ENCODE measurements around the gene HEXIM2. TPM values are rescaled to one million over a fixed set of nuclear protein-coding genes. Genes with fewer than 3 reads are reported as not detected.

The HEXIM2 gene
- total and polyA plus RNA-seq, 2 of the 13 experiments (the other 11 are each of a cell fraction or from before 2014, with no cell fraction given): 27.1 to 32.4 TPM

DNA sequence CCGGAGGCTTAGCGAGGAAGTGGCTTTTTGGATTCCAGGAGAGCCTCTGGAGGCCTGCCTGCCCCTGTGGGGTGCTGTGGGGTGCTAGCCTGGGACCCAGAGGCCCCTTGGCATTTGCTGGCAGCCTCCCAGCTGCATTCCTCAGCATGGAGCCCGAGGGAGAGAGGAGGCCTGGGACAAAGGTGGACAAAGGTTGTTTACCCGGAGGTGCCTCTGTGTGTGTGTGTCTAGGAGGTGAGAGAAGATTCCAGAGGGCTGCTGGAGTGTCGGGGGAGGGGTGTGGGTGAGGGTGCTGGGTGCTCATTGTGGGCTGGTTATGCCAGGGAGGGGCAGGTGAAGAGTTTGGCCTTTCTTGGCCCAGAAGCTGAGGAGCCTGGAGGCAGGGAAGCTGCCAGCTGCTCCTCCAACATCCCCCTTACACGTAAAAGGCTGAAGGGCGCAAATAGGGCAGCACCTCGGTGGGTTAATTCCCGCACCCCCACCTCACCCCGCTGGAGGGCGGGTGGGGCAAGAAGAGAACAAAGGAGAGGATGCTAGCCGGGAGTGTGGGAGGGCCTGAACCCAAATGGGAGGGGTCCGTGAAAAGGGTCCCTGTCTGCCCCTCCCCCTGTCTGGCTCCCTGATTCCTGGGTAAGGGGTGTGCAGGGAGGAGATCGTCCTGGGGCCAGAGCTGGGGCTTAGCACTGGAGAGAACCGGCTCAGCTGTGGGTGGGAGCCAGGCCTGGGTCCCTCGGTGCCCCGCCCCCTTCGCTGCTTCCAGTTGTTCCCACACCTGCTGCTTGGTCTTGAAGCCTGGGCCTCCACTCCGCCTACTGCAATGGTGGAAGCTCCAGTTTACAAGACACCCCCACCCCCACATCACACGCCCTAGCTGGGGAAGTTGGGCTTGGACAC, 9.9 kb downstream of the HEXIM2 start (continued):
- TF ChIP-seq, protein P1, sequence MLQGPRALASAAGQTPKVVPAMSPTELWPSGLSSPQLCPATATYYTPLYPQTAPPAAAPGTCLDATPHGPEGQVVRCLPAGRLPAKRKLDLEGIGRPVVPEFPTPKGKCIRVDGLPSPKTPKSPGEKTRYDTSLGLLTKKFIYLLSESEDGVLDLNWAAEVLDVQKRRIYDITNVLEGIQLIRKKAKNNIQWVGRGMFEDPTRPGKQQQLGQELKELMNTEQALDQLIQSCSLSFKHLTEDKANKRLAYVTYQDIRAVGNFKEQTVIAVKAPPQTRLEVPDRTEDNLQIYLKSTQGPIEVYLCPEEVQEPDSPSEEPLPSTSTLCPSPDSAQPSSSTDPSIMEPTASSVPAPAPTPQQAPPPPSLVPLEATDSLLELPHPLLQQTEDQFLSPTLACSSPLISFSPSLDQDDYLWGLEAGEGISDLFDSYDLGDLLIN (CRISPR knock-in tag; IDR thresholded peaks at IDR 0.05; ENCODE audit: borderline replicate concordance): 0 out of 2 replicates have a peak, but pooled peaks have one; percentile 28
- peak; percentile 37; the same call in 1 of the 2 replicates for TF ChIP-seq ZNF703 (CRISPR knock-in tag; IDR thresholded peaks at IDR 0.05; ENCODE audit: borderline replicate concordance)
- no peak for TF ChIP-seq ARNT2 (CRISPR knock-in tag; IDR thresholded peaks at IDR 0.05; ENCODE audit: low read depth)
- TF ChIP-seq, protein P2, sequence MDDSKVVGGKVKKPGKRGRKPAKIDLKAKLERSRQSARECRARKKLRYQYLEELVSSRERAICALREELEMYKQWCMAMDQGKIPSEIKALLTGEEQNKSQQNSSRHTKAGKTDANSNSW (CRISPR knock-in tag; IDR thresholded peaks at IDR 0.05; ENCODE audit: borderline replicate concordance): peak; percentile 28; the same call in 1 of the 2 replicates
- no peak; the same call in 1 of the 2 replicates for TF ChIP-seq STAG1 (CRISPR knock-in tag; IDR thresholded peaks at IDR 0.05)
- TF ChIP-seq POGZ (CRISPR knock-in tag; IDR thresholded peaks at IDR 0.05): 0 out of 2 replicates have a peak, but pooled peaks have one; percentile 9
- no peak for TF ChIP-seq NBN (conservative IDR thresholded peaks at IDR 0.05)
- 0 out of 2 replicates have a peak, but pooled peaks have one; percentile 67 for TF ChIP-seq FOXK1 (CRISPR knock-in tag; IDR thresholded peaks at IDR 0.05; ENCODE audit: borderline replicate concordance, low read depth)
- TF ChIP-seq ZNF746 (CRISPR knock-in tag; IDR thresholded peaks at IDR 0.05): peak; percentile 93
- no peak for TF ChIP-seq PAX8 (CRISPR knock-in tag; IDR thresholded peaks at IDR 0.05; ENCODE audit: borderline replicate concordance)
- no peak for TF ChIP-seq EHMT2 (IDR thresholded peaks at IDR 0.05; ENCODE audit: borderline replicate concordance, low read depth, low read length)
- TF ChIP-seq, protein P3, sequence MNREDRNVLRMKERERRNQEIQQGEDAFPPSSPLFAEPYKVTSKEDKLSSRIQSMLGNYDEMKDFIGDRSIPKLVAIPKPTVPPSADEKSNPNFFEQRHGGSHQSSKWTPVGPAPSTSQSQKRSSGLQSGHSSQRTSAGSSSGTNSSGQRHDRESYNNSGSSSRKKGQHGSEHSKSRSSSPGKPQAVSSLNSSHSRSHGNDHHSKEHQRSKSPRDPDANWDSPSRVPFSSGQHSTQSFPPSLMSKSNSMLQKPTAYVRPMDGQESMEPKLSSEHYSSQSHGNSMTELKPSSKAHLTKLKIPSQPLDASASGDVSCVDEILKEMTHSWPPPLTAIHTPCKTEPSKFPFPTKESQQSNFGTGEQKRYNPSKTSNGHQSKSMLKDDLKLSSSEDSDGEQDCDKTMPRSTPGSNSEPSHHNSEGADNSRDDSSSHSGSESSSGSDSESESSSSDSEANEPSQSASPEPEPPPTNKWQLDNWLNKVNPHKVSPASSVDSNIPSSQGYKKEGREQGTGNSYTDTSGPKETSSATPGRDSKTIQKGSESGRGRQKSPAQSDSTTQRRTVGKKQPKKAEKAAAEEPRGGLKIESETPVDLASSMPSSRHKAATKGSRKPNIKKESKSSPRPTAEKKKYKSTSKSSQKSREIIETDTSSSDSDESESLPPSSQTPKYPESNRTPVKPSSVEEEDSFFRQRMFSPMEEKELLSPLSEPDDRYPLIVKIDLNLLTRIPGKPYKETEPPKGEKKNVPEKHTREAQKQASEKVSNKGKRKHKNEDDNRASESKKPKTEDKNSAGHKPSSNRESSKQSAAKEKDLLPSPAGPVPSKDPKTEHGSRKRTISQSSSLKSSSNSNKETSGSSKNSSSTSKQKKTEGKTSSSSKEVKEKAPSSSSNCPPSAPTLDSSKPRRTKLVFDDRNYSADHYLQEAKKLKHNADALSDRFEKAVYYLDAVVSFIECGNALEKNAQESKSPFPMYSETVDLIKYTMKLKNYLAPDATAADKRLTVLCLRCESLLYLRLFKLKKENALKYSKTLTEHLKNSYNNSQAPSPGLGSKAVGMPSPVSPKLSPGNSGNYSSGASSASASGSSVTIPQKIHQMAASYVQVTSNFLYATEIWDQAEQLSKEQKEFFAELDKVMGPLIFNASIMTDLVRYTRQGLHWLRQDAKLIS (CRISPR knock-in tag; IDR thresholded peaks at IDR 0.05): no peak
- TF ChIP-seq, protein P4, sequence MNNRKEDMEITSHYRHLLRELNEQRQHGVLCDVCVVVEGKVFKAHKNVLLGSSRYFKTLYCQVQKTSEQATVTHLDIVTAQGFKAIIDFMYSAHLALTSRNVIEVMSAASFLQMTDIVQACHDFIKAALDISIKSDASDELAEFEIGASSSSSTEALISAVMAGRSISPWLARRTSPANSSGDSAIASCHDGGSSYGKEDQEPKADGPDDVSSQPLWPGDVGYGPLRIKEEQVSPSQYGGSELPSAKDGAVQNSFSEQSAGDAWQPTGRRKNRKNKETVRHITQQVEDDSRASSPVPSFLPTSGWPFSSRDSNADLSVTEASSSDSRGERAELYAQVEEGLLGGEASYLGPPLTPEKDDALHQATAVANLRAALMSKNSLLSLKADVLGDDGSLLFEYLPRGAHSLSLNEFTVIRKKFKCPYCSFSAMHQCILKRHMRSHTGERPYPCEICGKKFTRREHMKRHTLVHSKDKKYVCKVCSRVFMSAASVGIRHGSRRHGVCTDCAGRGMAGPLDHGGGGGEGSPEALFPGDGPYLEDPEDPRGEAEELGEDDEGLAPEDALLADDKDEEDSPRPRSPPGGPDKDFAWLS (CRISPR knock-in tag; IDR thresholded peaks at IDR 0.05; ENCODE audit: borderline replicate concordance): peak; percentile 98; the same call in 1 of the 2 replicates
- TF ChIP-seq, protein P5, sequence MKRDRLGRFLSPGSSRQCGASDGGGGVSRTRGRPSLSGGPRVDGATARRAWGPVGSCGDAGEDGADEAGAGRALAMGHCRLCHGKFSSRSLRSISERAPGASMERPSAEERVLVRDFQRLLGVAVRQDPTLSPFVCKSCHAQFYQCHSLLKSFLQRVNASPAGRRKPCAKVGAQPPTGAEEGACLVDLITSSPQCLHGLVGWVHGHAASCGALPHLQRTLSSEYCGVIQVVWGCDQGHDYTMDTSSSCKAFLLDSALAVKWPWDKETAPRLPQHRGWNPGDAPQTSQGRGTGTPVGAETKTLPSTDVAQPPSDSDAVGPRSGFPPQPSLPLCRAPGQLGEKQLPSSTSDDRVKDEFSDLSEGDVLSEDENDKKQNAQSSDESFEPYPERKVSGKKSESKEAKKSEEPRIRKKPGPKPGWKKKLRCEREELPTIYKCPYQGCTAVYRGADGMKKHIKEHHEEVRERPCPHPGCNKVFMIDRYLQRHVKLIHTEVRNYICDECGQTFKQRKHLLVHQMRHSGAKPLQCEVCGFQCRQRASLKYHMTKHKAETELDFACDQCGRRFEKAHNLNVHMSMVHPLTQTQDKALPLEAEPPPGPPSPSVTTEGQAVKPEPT (CRISPR knock-in tag; IDR thresholded peaks at IDR 0.05; ENCODE audit: low read depth): no peak
- TF ChIP-seq, protein P6, sequence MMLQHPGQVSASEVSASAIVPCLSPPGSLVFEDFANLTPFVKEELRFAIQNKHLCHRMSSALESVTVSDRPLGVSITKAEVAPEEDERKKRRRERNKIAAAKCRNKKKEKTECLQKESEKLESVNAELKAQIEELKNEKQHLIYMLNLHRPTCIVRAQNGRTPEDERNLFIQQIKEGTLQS (CRISPR knock-in tag; IDR thresholded peaks at IDR 0.05): no peak
- TF ChIP-seq SMYD3 (CRISPR knock-in tag; IDR thresholded peaks at IDR 0.05): peak; percentile 10; the same call in 1 of the 2 replicates
- no peak for TF ChIP-seq ZNF264 (CRISPR knock-in tag; IDR thresholded peaks at IDR 0.05)
- 0 out of 2 replicates have a peak, but pooled peaks have one; percentile 2 for TF ChIP-seq ZFP82 (CRISPR knock-in tag; IDR thresholded peaks at IDR 0.05; ENCODE audit: borderline replicate concordance)
- no peak for TF ChIP-seq ZNF225 (CRISPR knock-in tag; IDR thresholded peaks at IDR 0.05)
